ENCODE measurements around the gene MCM3.

Gene MCM3

GRCh38 chr6:52284460-52285176 is at the start of gene MCM3:
TSS of gene MCM3 (minus strand) at chr6:52284742. CDS start at chr6:52284674, 68 bp downstream.
- TF ChIP-seq CTCF (IDR thresholded peaks at IDR 0.05; ENCODE audit: extremely low read depth, missing control alignments): no peak
- peak; percentile 97 for DNase-seq (ENCODE audit: low spot score)

- TF ChIP-seq CTCF (IDR thresholded peaks at IDR 0.05; ENCODE audit: extremely low read depth, missing control alignments): no peak
- DNase-seq (ENCODE audit: low spot score): peak; percentile 21
These were observed 49.3 kb upstream of the MCM3 start for GRCh38 chr6:52333840-52334200.

DNA sequence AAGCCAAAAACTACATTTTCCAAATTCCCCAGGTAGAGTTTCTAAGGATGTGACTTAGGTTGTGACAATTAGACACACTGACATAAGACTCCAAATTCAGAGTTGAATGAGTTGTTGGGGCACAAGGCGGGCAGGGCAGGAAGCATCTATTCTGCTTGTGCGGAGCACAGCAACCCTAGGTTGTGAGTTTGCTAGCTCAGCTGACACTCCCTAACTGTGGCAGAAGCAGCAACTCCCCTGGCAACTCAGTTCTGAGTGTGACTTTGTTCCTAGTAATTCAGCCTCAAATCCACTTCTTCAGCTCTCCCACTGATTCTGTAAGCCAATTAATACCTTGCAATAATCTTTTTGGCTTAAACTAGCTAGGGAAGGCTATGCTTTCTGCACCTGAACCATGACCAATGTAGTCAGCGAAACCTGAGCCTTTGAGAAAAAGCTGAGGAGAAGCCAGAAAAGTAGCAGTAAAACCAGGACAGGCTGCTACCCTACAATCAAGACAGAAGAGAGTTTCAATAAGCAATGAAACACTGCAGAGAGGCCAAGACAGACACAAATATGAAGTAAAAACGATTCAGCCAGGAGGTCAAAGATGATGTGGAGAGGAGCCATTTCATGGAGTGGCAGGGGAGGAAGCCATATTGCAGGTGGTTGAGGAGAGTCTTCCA is 47.4 kb upstream of the MCM3 start:
- DNase-seq (ENCODE audit: low spot score): no peak
- TF ChIP-seq CTCF (IDR thresholded peaks at IDR 0.05; ENCODE audit: extremely low read depth, missing control alignments): no peak

- DNase-seq (ENCODE audit: low spot score): no peak
- TF ChIP-seq CTCF (IDR thresholded peaks at IDR 0.05; ENCODE audit: extremely low read depth, missing control alignments): no peak
These were observed 45.9 kb upstream of the MCM3 start for GRCh38 chr6:52330470-52330869.

GRCh38 chr6:52328729-52329128 is 44.2 kb upstream of the MCM3 start:
- DNase-seq (ENCODE audit: low spot score): no peak
- TF ChIP-seq CTCF (IDR thresholded peaks at IDR 0.05; ENCODE audit: extremely low read depth, missing control alignments): no peak

GRCh38 chr6:52328303-52328662 is 43.7 kb upstream of the MCM3 start:
- no peak for TF ChIP-seq CTCF (IDR thresholded peaks at IDR 0.05; ENCODE audit: extremely low read depth, missing control alignments)
- DNase-seq (ENCODE audit: low spot score): no peak

GRCh38 chr6:52326540-52327364 is 42.2 kb upstream of the MCM3 start:
- no peak for TF ChIP-seq CTCF (IDR thresholded peaks at IDR 0.05; ENCODE audit: extremely low read depth, missing control alignments)
- no peak for DNase-seq (ENCODE audit: low spot score)
